Stimulated activated naive CD4-positive, alpha-beta T cell treated with Interleukin-2 at 50 U/mL for 16 hours (primary cell): Measurements from ENCODE around the gene NOSTRIN.
A peak's percentile ranks its signal among the peaks of the same experiment; 100 is the strongest.

Experiments
- DNase-seq: peaks from one replicate; lab custom pipeline; 2025; lab: John Stamatoyannopoulos, UW

NOSTRIN gene

DNA sequence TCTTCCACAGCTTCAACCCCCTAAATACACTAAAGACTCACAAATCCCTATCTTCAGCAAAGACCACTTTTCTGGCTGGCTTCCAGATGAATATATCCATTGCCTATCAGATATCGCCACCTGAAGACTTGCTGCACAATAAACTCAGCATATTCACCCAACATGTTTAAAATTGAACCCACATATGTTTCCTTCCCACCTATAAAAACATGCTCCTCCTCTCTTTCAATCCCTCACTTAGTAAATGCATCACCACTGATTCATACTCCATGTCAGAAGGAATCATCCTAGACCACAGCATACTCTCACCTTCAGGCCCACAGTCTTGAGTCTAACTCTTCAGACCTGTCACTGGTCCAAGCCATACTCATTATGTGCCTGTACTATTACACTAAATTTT lies 82.5 kb downstream of the NOSTRIN start:
- DNase-seq = no peak

DNA sequence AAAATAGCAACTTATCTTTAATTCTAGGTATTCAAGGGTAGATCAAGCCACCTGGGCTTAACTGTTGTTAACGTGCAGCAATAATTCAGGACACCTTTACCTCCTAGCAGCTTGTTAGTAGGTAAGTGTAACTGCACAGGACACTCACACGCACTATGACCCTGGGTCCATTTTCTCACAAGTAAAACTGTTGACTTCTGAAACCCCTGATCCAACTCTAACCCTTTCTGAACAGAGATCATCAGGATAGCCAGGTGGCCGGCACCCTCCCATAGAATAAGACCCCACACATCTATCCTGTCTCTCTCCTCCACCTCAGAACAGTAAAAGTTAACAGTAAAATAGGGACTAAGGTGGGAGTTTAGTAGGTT lies 87.2 kb downstream of the NOSTRIN start:
- DNase-seq = no peak

DNA sequence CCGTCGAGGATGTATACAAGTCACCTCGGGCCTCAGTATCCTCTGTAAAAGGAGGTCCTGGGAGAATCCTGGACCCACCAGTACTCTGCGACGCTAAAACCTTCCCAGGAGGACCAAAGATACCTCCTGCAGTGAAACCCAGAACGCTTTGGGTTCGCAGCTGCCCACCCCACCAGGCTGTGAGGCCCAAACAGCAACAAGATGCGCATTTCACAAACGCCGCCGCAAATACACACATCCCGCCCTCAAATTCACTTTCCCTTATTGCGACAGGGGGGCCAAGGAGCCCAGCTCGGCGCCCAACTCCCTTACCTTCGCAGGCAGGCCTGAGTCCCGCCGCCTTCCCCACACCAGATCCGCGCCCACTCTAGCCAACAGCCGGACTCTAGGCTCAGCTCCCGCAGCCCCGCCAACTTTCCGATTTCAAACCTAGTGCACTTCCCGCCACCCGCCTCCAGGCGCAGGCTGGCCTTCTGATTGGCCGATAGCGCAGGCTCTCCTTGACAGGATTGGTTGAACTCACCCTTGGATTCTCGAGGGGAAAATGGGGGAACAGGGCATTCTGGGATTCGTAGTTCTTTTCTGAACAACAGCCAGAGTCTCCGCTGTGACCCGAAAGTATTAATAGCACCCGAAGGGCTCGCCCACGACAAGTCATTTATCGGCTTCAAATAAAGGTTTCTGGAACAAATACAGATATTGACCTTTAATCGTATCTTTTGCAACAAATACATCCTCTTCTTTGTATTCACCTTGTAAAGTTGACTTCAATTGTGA lies 87.8 kb downstream of the NOSTRIN start, which contains the start of gene SPC25:
Gene SPC25, minus strand, starts transcription at position 425 of the 777 bp plus-strand sequence. CDS start 911 bp downstream, outside the sequence.
- DNase-seq = peak; percentile 80

DNA sequence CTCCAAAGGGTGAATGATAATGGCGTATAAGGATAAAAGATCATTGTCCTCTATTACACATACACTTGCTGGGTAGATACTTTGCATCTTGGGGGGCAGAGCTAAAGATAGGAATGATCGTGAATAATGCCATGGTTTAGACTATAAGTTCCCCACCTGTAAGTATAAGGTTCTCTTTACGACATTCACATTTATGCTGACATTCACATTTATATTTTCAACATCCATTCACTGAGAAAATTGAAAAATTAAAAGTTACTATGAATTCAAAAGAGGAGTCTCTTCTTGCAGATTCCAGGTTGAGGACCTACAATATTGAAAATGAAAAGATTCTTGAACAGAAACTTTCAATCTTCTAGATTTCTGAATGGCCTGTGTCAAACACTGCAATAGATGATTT lies 89.9 kb downstream of the NOSTRIN start:
- no peak for DNase-seq

DNA sequence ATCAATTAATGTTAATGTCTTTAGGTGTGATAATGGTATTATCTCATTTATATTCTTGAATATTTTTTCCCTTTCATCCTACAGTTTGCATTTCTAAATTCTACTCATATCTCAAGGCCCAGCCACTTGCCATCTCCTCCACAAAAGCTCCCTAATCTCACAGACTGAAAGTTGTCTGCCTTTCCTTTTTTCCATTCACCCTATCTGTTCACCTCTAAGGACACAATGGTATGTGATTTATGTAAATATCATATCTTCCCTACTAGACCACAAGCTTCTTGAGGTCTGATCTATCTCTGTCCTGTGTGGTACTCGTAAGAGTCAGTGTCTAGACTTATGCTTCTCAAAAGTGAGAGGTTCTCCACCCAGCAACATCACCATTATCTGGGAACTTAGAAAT lies 91.7 kb downstream of the NOSTRIN start:
- no peak for DNase-seq

DNA sequence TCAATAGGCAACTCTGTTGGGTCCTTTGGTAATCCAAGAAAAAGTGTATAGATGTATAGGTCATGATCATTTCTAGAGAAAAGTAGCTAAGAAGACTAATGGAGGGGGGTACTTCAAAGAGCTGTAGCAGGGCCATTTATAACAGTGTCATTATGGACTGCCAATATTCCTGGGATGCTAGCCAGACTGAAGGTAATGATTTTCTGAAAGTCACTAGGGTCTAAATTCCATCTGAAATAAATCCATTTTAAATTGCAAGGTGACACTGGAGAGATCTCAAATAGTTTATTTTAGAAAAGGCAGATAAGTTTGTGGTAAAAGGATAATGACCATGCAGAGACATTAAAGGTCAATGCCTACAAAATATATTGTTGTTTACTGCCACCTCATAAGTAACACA lies 92.3 kb downstream of the NOSTRIN start:
- DNase-seq = no peak

DNA sequence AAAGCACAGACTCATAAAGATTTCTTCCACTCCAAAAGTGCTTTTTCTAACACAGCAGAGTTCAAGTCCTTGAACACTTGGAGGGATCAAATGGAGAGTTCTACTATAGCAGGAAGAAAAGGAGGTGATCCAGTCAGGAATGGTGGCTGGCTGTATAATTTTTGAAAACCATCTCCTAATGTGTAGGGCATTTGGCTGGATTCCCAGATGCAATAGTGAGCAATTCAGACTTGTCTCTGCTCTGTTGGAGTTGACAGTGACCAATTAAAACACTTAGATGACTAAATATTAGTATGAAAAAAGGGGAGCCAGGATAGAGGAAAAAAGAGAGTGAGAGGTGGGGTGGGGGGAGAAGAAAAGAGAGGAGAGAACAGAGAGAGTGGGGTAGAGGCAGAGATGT lies 93.3 kb downstream of the NOSTRIN start:
- no peak for DNase-seq

- no peak for DNase-seq
Observed at GRCh38 chr2:168896783-168897182, 94.3 kb downstream of the NOSTRIN start.

GRCh38 chr2:168897449-168897848 lies 95.0 kb downstream of the NOSTRIN start:
- no peak for DNase-seq

- DNase-seq = no peak
Observed at GRCh38 chr2:168901003-168901402, 98.6 kb downstream of the NOSTRIN start, which contains the start of gene G6PC2. G6PC2 (plus strand) TSS chr2:168901291; CDS start chr2:168901332, 41 bp downstream.

GRCh38 chr2:168903888-168904287 lies 101.5 kb downstream of the NOSTRIN start:
- DNase-seq = no peak

GRCh38 chr2:168904358-168904757 lies 101.9 kb downstream of the NOSTRIN start:
- DNase-seq = no peak

GRCh38 chr2:168907940-168908662 lies 105.7 kb downstream of the NOSTRIN start:
- DNase-seq = no peak

DNA sequence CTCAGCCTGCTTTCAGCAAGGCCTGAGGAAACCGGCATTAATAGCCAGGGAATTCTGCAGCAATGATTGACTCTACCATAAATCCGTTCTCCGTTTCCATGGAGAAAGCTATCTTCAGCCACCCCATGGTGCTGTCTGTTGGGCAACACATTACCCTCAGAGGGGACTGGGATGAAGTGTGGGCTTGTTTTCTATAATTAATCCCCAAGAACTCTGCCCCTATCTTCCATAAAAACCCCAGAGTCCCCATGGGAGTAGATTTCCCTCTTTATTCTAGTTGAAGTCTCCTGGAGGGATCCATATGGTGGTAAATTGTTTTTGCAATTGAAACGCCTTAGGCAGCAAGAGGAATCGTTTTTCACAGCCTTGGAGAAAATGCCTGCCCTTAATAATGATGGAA lies 107.9 kb downstream of the NOSTRIN start:
- no peak for DNase-seq

GRCh38 chr2:168912466-168912865 lies 110.0 kb downstream of the NOSTRIN start:
- DNase-seq = no peak

DNA sequence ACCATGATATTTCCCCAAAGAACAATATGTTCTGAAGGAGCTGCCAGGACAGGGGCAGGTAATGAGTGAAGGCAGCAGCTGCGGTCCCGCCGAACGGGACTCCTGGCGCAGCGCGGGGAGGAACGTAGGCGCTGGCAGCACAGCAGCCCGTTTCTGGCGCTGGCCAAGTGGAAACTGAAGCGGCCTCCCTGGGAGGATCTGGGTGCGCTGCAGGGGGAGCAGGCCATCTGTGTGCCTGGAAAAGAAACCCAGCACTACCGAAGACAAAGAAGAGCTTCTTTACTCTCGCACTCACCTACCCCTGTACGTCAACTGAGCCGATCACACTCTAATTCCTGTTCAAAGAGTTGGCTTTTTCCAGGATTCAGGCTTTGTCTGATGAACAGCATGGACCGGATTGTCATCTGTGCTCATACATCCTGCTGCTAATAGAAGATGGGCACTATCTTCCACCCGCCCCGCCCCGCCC lies 110.5 kb downstream of the NOSTRIN start:
- DNase-seq = no peak

DNA sequence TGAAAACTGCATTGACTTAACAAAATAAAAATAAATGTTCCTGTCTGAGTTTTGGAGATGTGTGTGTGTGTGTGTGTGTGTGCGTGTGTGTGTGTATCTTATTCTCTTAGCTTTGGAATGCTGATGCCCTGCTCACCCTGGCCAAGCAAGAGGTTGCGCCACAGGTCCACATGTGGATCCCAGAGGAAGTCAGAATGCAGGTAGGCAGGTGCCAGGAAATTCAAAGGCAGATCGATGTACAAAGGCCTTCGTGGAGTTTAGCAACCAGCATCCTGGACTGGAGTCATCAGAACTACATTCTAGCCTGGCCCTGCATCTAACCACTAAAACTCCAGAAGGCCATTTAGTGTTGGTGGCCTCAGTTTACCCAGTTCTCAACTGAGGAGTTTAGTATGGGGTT lies 111.1 kb downstream of the NOSTRIN start:
- no peak for DNase-seq
